Activated CD4-positive, CD25-positive, alpha-beta regulatory T cell (primary cell): ENCODE data around the gene HIGD2A.
"Not testable (repeated sequence)": the region's sequence is repeated elsewhere in the genome, so short reads cannot be mapped to it uniquely, and the experiment has no call there.

Experiments used
- DNase-seq, 4 experiments: peaks; one replicate each; lab custom pipeline; 2025; lab: John Stamatoyannopoulos, UW

The HIGD2A gene

GRCh38 chr5:176394881-176395675 is 6.5 kb downstream of the HIGD2A start:
- DNase-seq: no peak

GRCh38 chr5:176396330-176396729 is 7.8 kb downstream of the HIGD2A start:
- no peak for DNase-seq

- DNase-seq: no peak
Measured at GRCh38 chr5:176397736-176398420, 9.3 kb downstream of the HIGD2A start.

- no peak for DNase-seq
Measured at GRCh38 chr5:176400382-176401156, 12.0 kb downstream of the HIGD2A start.

GRCh38 chr5:176401281-176402205 is 13.0 kb downstream of the HIGD2A start:
- DNase-seq: no peak

- no peak for DNase-seq
Measured at GRCh38 chr5:176405656-176406435, 17.3 kb downstream of the HIGD2A start.

- no peak for DNase-seq
Measured at GRCh38 chr5:176406436-176407052, 18.0 kb downstream of the HIGD2A start.

- DNase-seq: no peak
Measured at GRCh38 chr5:176407456-176408251, 19.1 kb downstream of the HIGD2A start.

- not testable (repeated sequence) for DNase-seq
Measured at GRCh38 chr5:176408252-176408573, 19.7 kb downstream of the HIGD2A start.

- no peak for DNase-seq
Measured at GRCh38 chr5:176408590-176408989, 20.0 kb downstream of the HIGD2A start.

GRCh38 chr5:176409765-176410164 is 21.2 kb downstream of the HIGD2A start:
- no peak for DNase-seq

GRCh38 chr5:176410486-176411180 is 22.1 kb downstream of the HIGD2A start:
- no peak for DNase-seq

GRCh38 chr5:176412517-176413254 is 24.1 kb downstream of the HIGD2A start:
- DNase-seq: no peak

GRCh38 chr5:176413255-176413565 is 24.7 kb downstream of the HIGD2A start:
- no peak for DNase-seq

- no peak for DNase-seq
Measured at GRCh38 chr5:176413709-176414191, 25.2 kb downstream of the HIGD2A start.

- no peak for DNase-seq
Measured at GRCh38 chr5:176414704-176415103, 26.2 kb downstream of the HIGD2A start.

GRCh38 chr5:176415240-176415951 is 26.8 kb downstream of the HIGD2A start:
- no peak for DNase-seq
